Measurements from ENCODE around the gene GNA12.

DNA sequence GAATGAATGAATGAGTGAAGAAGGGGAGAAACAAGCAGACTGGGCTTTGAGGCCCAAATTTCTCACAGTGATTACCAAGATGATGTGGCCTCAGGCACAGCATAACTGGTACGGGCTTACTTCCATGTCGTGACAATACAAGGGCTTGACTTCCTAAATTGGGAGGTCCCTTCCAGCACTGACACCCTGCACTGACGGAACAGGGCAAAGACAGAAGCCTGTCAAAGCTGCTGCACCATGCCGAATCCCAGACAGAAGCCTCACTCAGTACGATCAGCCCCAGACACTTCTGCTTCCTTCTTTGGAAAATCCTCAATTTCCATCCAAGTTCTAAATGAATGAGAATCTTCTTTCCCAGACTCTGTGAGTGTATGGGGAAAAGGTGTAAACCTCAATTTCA, 51.9 kb downstream of the GNA12 start:
- TF ChIP-seq, protein P1, sequence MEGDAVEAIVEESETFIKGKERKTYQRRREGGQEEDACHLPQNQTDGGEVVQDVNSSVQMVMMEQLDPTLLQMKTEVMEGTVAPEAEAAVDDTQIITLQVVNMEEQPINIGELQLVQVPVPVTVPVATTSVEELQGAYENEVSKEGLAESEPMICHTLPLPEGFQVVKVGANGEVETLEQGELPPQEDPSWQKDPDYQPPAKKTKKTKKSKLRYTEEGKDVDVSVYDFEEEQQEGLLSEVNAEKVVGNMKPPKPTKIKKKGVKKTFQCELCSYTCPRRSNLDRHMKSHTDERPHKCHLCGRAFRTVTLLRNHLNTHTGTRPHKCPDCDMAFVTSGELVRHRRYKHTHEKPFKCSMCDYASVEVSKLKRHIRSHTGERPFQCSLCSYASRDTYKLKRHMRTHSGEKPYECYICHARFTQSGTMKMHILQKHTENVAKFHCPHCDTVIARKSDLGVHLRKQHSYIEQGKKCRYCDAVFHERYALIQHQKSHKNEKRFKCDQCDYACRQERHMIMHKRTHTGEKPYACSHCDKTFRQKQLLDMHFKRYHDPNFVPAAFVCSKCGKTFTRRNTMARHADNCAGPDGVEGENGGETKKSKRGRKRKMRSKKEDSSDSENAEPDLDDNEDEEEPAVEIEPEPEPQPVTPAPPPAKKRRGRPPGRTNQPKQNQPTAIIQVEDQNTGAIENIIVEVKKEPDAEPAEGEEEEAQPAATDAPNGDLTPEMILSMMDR (IDR thresholded peaks at IDR 0.05; ENCODE audit: poor library complexity): no peak
- no peak for TF ChIP-seq EZH2 (IDR thresholded peaks at IDR 0.05; ENCODE audit: borderline replicate concordance)

All from hepatocyte (in vitro differentiated cells).